ENCODE data around the gene PRKCA.

Gene PRKCA

DNA sequence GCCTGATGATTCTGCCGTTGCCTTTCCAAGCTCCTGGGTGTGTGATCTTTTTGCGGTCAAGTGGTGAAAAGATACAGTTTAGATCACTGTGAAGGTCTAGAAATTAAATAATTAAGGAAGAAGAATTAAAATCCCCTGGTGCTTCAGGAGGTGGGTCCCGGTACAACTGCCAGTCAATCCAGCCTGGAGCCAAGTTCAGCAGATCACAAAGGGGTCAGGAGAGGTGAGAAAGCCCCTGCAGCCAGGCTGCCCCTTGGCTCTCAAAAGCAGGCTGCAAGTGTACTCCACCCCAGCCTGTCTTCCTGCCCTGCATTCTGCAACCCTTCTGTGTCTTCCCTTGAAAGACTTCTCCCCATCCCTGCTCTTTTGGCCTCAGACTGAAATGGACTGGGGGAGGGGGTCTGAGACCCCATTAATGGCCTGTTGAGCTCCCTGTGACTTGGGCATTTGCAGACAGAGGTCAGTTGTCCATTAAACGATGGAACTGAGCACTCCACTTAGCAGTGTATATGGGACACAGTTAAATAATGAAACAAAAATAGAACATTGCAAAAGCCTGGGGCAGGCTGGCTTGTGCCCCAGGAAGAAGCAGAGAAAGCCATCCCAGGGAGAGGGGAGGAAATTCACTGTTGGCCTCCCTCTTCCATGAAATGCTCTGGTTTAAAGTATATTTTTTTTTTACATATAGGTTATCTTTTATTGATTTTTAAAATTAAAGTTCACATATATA is 547.6 kb downstream of the PRKCA start:
- Histone ChIP-seq H3K79me2 (ENCODE audit: low read length) (no peaks in the 10 kb centered on the region), H3K36me3 (replicated peaks; ENCODE audit: low read depth, low read length) (no peaks in the 10 kb centered on the region), H3K4me1 (ENCODE audit: low read length) (peaks cover 12% of the 10 kb centered on the region), H4K20me1 (ENCODE audit: insufficient read depth, low read length) (no peaks in the 10 kb centered on the region), H3K4me2 (ENCODE audit: low read length) (no peak overlapping the region), H3K27ac (ENCODE audit: low read length) (no peak overlapping the region), H2AFZ (ENCODE audit: low read depth, low read length) (no peak overlapping the region), H3K27me3 (ENCODE audit: low read depth, low read length) (no peaks in the 10 kb centered on the region), H3K9ac (ENCODE audit: low read length) (no peak overlapping the region), H3K9me3 (ENCODE audit: insufficient read depth, low read length) (peaks cover 4% of the 10 kb centered on the region; the same call in 1 of the 2 replicates), H3K4me3 (ENCODE audit: low read length) (no peak overlapping the region)
- TF ChIP-seq EZH2phosphoT487 (IDR thresholded peaks at IDR 0.05; ENCODE audit: low read depth) (no peak), CTCF (IDR thresholded peaks at IDR 0.05; ENCODE audit: low read depth, low read length) (no peak)

- Histone ChIP-seq H3K9ac (ENCODE audit: low read length) (no peak overlapping the region), H3K36me3 (replicated peaks; ENCODE audit: low read depth, low read length) (no peaks in the 10 kb centered on the region), H3K27ac (ENCODE audit: low read length) (no peak overlapping the region), H3K4me2 (ENCODE audit: low read length) (peak overlapping the region; percentile 16; the same call in 1 of the 2 replicates), H3K79me2 (ENCODE audit: low read length) (no peaks in the 10 kb centered on the region), H3K9me3 (ENCODE audit: insufficient read depth, low read length) (peaks cover 4% of the 10 kb centered on the region; the same call in 1 of the 2 replicates), H4K20me1 (ENCODE audit: insufficient read depth, low read length) (no peaks in the 10 kb centered on the region), H2AFZ (ENCODE audit: low read depth, low read length) (no peak overlapping the region), H3K4me3 (ENCODE audit: low read length) (no peak overlapping the region), H3K27me3 (ENCODE audit: low read depth, low read length) (no peaks in the 10 kb centered on the region), H3K4me1 (ENCODE audit: low read length) (peaks cover 12% of the 10 kb centered on the region)
- no peak for TF ChIP-seq EZH2phosphoT487 (IDR thresholded peaks at IDR 0.05; ENCODE audit: low read depth)
These were observed 548.3 kb downstream of the PRKCA start for GRCh38 chr17:66850692-66851091.

GRCh38 chr17:66855204-66855603 is 552.8 kb downstream of the PRKCA start:
- H3K4me1 ChIP-seq (ENCODE audit: low read length) = peaks cover 9% of the 10 kb centered on the region
- H3K27me3 ChIP-seq (ENCODE audit: low read depth, low read length) = no peaks in the 10 kb centered on the region; the same call in 1 of the 2 replicates
- H3K4me3 ChIP-seq (ENCODE audit: low read length) = no peak overlapping the region
- peaks cover 4% of the 10 kb centered on the region; the same call in 1 of the 2 replicates for H3K9me3 ChIP-seq (ENCODE audit: insufficient read depth, low read length)
- H4K20me1 ChIP-seq (ENCODE audit: insufficient read depth, low read length) = no peaks in the 10 kb centered on the region
- no peak overlapping the region for H2AFZ ChIP-seq (ENCODE audit: low read depth, low read length)
- no peaks in the 10 kb centered on the region for H3K79me2 ChIP-seq (ENCODE audit: low read length)
- TF ChIP-seq CTCF (IDR thresholded peaks at IDR 0.05; ENCODE audit: low read depth, low read length) (peak; percentile 19), EZH2phosphoT487 (IDR thresholded peaks at IDR 0.05; ENCODE audit: low read depth) (no peak)
- no peak overlapping the region for H3K9ac ChIP-seq (ENCODE audit: low read length)
- no peaks in the 10 kb centered on the region for H3K36me3 ChIP-seq (replicated peaks; ENCODE audit: low read depth, low read length)
- H3K4me2 ChIP-seq (ENCODE audit: low read length) = no peak overlapping the region
- no peak overlapping the region for H3K27ac ChIP-seq (ENCODE audit: low read length)

GRCh38 chr17:66858226-66859083 is 556.0 kb downstream of the PRKCA start:
- Histone ChIP-seq H3K79me2 (ENCODE audit: low read length) (no peaks in the 10 kb centered on the region), H3K27ac (ENCODE audit: low read length) (no peak overlapping the region), H2AFZ (ENCODE audit: low read depth, low read length) (no peak overlapping the region), H3K4me1 (ENCODE audit: low read length) (no peaks in the 10 kb centered on the region), H3K4me2 (ENCODE audit: low read length) (no peak overlapping the region), H4K20me1 (ENCODE audit: insufficient read depth, low read length) (no peaks in the 10 kb centered on the region), H3K4me3 (ENCODE audit: low read length) (no peak overlapping the region), H3K9me3 (ENCODE audit: insufficient read depth, low read length) (peaks cover 4% of the 10 kb centered on the region; the same call in 1 of the 2 replicates), H3K27me3 (ENCODE audit: low read depth, low read length) (peaks cover 3% of the 10 kb centered on the region; the same call in 1 of the 2 replicates), H3K9ac (ENCODE audit: low read length) (no peak overlapping the region), H3K36me3 (replicated peaks; ENCODE audit: low read depth, low read length) (no peaks in the 10 kb centered on the region)
- TF ChIP-seq EZH2phosphoT487 (IDR thresholded peaks at IDR 0.05; ENCODE audit: low read depth) = no peak
- TF ChIP-seq CTCF (IDR thresholded peaks at IDR 0.05; ENCODE audit: low read depth, low read length) = no peak
